ENCODE measurements around the gene RPL4. TPM values are rescaled to one million over a fixed set of nuclear protein-coding genes. Genes with fewer than 3 reads are reported as not detected.

The RPL4 gene
- total and polyA plus RNA-seq, 2 donors (not counting 1 experiment from before 2014, with no cell fraction given), result 2,546 to 2,691 TPM

DNA sequence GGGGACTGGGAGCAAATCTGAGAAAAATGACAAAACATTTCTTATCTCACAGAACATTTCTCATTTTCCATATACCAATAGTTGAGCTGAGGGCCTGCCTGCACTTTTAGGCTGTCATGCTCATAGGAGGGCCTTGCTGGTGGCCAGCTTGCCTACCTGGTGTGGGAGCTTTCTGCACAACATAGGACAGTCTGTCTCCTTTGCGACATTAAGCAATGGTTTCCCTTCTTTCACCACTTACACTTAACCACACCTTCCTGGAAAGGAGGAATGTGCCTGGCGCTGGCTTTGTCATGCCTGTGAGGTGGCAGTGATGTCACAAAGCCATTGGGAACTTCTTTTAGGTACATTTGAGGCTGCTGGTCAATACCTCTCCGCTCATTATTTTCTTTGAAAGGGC is 12.8 kb downstream of the RPL4 start:
- H3K9ac ChIP-seq (ENCODE audit: low read length), result no peak overlapping the region
- Mint-ChIP-seq H3K27ac (no peak overlapping the region), H3K4me1 (peaks cover 6% of the 10 kb centered on the region), H3K9me3 (ENCODE audit: insufficient read depth) (no peaks in the 10 kb centered on the region), H3K27me3 (no peaks in the 10 kb centered on the region), H3K4me3 (no peak overlapping the region)
- no peak overlapping the region for H3K4me2 ChIP-seq (replicated peaks; ENCODE audit: low read depth, low read length, poor library complexity, severe bottlenecking)
- TF ChIP-seq, protein P1, sequence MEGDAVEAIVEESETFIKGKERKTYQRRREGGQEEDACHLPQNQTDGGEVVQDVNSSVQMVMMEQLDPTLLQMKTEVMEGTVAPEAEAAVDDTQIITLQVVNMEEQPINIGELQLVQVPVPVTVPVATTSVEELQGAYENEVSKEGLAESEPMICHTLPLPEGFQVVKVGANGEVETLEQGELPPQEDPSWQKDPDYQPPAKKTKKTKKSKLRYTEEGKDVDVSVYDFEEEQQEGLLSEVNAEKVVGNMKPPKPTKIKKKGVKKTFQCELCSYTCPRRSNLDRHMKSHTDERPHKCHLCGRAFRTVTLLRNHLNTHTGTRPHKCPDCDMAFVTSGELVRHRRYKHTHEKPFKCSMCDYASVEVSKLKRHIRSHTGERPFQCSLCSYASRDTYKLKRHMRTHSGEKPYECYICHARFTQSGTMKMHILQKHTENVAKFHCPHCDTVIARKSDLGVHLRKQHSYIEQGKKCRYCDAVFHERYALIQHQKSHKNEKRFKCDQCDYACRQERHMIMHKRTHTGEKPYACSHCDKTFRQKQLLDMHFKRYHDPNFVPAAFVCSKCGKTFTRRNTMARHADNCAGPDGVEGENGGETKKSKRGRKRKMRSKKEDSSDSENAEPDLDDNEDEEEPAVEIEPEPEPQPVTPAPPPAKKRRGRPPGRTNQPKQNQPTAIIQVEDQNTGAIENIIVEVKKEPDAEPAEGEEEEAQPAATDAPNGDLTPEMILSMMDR (IDR thresholded peaks at IDR 0.05), result no peak
- TF ChIP-seq EZH2 (IDR thresholded peaks at IDR 0.05; ENCODE audit: borderline replicate concordance, insufficient read depth, low read depth, low read length, poor library complexity, severe bottlenecking), result no peak
- H3K79me2 ChIP-seq (ENCODE audit: control insufficient read depth, insufficient read depth, low read length), result peaks cover 18% of the 10 kb centered on the region
- CTCF ChIA-PET, result interaction anchor here (0.6 to 1.4 kb wide), 3 partner anchors 104 to 238 kb away, joined by 3 to 4 read pairs (median 3); no protein-coding TSS in a partner anchor
- peaks cover 30 to 83% of the 10 kb centered on the region in 2 experiments for H3K36me3 ChIP-seq (replicated peaks in 1 of 2; ENCODE audit: control extremely low read depth in 1 of 2, control insufficient read depth in 1 of 2, extremely low read depth in 1 of 2, insufficient read depth in 2 of 2, low read length in 1 of 2)
- H3K27ac ChIP-seq (ENCODE audit: low read length in 2 of 2), result peak overlapping the region in 1 of 2 donors; percentile 19
- peaks cover 6 to 8% of the 10 kb centered on the region in 2 donors for H3K4me1 ChIP-seq (ENCODE audit: control insufficient read depth in 2 of 2, insufficient read depth in 2 of 2, low read length in 2 of 2)
- H3K27me3 ChIP-seq (replicated peaks in 1 of 4; ENCODE audit: control extremely low read depth in 1 of 4, control insufficient read depth in 3 of 4, insufficient read depth in 4 of 4, low read length in 3 of 4), result no peaks in the 10 kb centered on the region
- intact Hi-C loops (cut with micrococcal nuclease), result loop anchor here (10.0 kb wide), 1 partner anchor 957 kb away; the partner anchor contains the start of gene HACD3
- no peaks in the 10 kb centered on the region for H4K20me1 ChIP-seq (ENCODE audit: control insufficient read depth, insufficient read depth, low read length, poor library complexity, severe bottlenecking)
- no peak for DNase-seq
- ATAC-seq (ENCODE audit: low read depth), result no peak
- H3K4me3 ChIP-seq (ENCODE audit: control extremely low read depth in 1 of 5, extremely low read depth in 1 of 5, insufficient read depth in 1 of 5, low read depth in 2 of 5, low read length in 4 of 5), result no peak overlapping the region
- no peak overlapping the region for H2AFZ ChIP-seq (ENCODE audit: insufficient read depth, low read depth, low read length, poor library complexity, severe bottlenecking)
- WGBS (ENCODE audit: insufficient coverage), result 100% methylated on average over 1 of the region's 3 CpGs
- H3K9me3 ChIP-seq (ENCODE audit: control extremely low read depth in 1 of 3, control insufficient read depth in 2 of 3, insufficient read depth in 1 of 3, low read length in 2 of 3), result no peaks in the 10 kb centered on the region
- POLR2A ChIA-PET, result no interaction called here

DNA sequence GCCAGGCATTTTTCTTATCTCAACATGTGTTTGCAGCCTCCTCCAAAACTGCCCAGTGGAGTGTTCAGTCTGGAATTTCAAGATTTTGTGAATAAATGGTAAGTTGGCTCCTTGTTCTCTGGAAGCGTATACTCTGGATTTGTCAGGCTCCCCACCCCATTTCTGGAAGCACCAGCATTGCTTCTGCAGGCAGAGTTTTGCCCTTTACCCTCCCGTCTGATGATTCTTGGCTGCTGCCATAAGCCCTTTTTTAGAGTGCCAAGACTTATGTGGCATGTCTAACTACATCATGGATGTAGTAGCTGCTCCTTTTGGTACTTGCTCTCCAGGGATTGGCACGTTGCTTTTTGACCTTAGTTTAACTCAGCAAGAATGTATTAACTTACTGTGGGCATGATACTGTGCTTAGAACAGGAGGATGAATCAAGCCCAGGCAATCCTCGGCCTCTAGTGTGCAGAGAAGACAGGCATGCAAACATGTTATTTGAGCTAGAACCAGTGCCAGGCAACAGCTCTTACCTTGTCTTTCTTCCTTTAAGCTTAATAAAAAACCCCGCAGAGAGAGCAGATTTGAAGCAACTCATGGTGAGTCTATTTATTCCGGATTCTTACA is 15.4 kb downstream of the RPL4 start:
- Histone ChIP-seq H3K4me1 (ENCODE audit: control insufficient read depth in 2 of 2, insufficient read depth in 2 of 2, low read length in 2 of 2) (no peaks in the 10 kb centered on the region), H3K27me3 (replicated peaks in 1 of 4; ENCODE audit: control extremely low read depth in 1 of 4, control insufficient read depth in 3 of 4, insufficient read depth in 4 of 4, low read length in 3 of 4) (no peaks in the 10 kb centered on the region), H3K4me3 (ENCODE audit: control extremely low read depth in 1 of 5, extremely low read depth in 1 of 5, insufficient read depth in 1 of 5, low read depth in 2 of 5, low read length in 4 of 5) (no peak overlapping the region), H4K20me1 (ENCODE audit: control insufficient read depth, insufficient read depth, low read length, poor library complexity, severe bottlenecking) (no peaks in the 10 kb centered on the region), H3K9ac (ENCODE audit: low read length) (no peak overlapping the region), H3K79me2 (ENCODE audit: control insufficient read depth, insufficient read depth, low read length) (no peaks in the 10 kb centered on the region), H3K9me3 (ENCODE audit: control extremely low read depth in 1 of 3, control insufficient read depth in 2 of 3, insufficient read depth in 1 of 3, low read length in 2 of 3) (no peaks in the 10 kb centered on the region), H2AFZ (ENCODE audit: insufficient read depth, low read depth, low read length, poor library complexity, severe bottlenecking) (no peak overlapping the region), H3K4me2 (replicated peaks; ENCODE audit: low read depth, low read length, poor library complexity, severe bottlenecking) (no peak overlapping the region), H3K36me3 (replicated peaks in 1 of 2; ENCODE audit: control extremely low read depth in 1 of 2, control insufficient read depth in 1 of 2, extremely low read depth in 1 of 2, insufficient read depth in 2 of 2, low read length in 1 of 2) (peaks cover 30 to 92% of the 10 kb centered on the region in 2 experiments), H3K27ac (ENCODE audit: low read length in 2 of 2) (no peak overlapping the region)
- POLR2A ChIA-PET, result no interaction called here
- 92% methylated on average over 5 of the region's 6 CpGs for WGBS (ENCODE audit: insufficient coverage)
- no peak for ATAC-seq (ENCODE audit: low read depth)
- TF ChIP-seq EZH2 (IDR thresholded peaks at IDR 0.05; ENCODE audit: borderline replicate concordance, insufficient read depth, low read depth, low read length, poor library complexity, severe bottlenecking), result no peak
- TF ChIP-seq, protein P1 (IDR thresholded peaks at IDR 0.05), result no peak
- no peak for DNase-seq
- intact Hi-C loops (cut with micrococcal nuclease), result no loop called here
- H3K9me3 Mint-ChIP-seq (ENCODE audit: insufficient read depth), result no peaks in the 10 kb centered on the region
- CTCF ChIA-PET, result interaction anchor here (0.6 to 0.9 kb wide), 2 partner anchors 10 to 103 kb away, joined by 3 to 4 read pairs; partner anchors contain the start of gene MAP2K1
- H3K27me3 Mint-ChIP-seq, result no peaks in the 10 kb centered on the region
- no peak overlapping the region for H3K27ac Mint-ChIP-seq
- H3K4me1 Mint-ChIP-seq, result no peaks in the 10 kb centered on the region
- H3K4me3 Mint-ChIP-seq, result no peak overlapping the region

All from B cell (primary cell).